ENCODE results near the gene C2orf92. TPM values are rescaled to one million over a fixed set of nuclear protein-coding genes. Genes with fewer than 3 reads are reported as not detected.

Gene C2orf92
- total RNA-seq, 1 experiment from 2014 or later: 3.0 TPM

DNA sequence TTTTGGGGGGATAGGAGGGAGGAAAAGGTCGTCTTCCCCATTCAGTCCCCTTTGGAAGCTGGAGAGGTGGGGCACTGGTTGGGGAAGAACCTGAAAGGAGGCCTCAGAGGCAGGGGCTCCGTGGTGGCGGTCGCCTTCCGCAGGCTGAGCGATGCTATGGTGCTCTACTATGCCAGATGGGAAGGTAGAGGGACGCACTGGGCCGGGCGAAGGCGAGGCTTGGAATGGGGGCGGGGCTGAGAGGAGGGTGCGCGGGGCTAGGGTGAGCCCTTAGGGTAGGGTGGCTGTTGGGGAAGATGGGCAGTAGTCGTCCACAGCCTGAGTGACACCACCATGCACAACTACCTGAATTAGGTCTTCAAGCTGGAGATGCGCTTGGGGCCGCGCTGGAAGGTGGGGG is 55.0 kb downstream of the C2orf92 start:
- ChIA-PET POLR2A (ENCODE audit: unreplicated experiment) (no interaction called here), CTCF (no interaction called here)
- no peak overlapping the region for H3K27ac ChIP-seq (ENCODE audit: low read length)
- no peaks in the 10 kb centered on the region for H3K9me2 ChIP-seq (replicated peaks; ENCODE audit: low read length)
- peaks cover 9% of the 10 kb centered on the region for H3K4me1 ChIP-seq (ENCODE audit: insufficient read depth, low read length)
- H4K20me1 ChIP-seq (ENCODE audit: low read length): no peaks in the 10 kb centered on the region
- no peak overlapping the region for H3K4me2 ChIP-seq (ENCODE audit: low read length)
- H3K79me2 ChIP-seq (ENCODE audit: low read length): no peaks in the 10 kb centered on the region
- H2AFZ ChIP-seq (ENCODE audit: low read length): no peak overlapping the region
- no TSS peak for BruUV-seq (replicated peaks)
- no peak for DNase-seq
- no peaks in the 10 kb centered on the region for H3K9me3 ChIP-seq (ENCODE audit: low read length)
- H3K9ac ChIP-seq (ENCODE audit: low read length): no peak overlapping the region
- no peak for ATAC-seq
- no peaks in the 10 kb centered on the region for H3F3A ChIP-seq (ENCODE audit: low read length, unreplicated experiment)
- no peak overlapping the region for H3K4me3 ChIP-seq (ENCODE audit: low read length)
- no peaks in the 10 kb centered on the region for H3K36me3 ChIP-seq (ENCODE audit: low read depth, low read length)
- no peaks in the 10 kb centered on the region for H3K27me3 ChIP-seq (ENCODE audit: low read length)
- intact Hi-C loops (cut with micrococcal nuclease): no loop called here
- TF ChIP-seq EZH2phosphoT487 (IDR thresholded peaks at IDR 0.05; ENCODE audit: borderline replicate concordance, low read length): no peak
- TF ChIP-seq, protein P1, sequence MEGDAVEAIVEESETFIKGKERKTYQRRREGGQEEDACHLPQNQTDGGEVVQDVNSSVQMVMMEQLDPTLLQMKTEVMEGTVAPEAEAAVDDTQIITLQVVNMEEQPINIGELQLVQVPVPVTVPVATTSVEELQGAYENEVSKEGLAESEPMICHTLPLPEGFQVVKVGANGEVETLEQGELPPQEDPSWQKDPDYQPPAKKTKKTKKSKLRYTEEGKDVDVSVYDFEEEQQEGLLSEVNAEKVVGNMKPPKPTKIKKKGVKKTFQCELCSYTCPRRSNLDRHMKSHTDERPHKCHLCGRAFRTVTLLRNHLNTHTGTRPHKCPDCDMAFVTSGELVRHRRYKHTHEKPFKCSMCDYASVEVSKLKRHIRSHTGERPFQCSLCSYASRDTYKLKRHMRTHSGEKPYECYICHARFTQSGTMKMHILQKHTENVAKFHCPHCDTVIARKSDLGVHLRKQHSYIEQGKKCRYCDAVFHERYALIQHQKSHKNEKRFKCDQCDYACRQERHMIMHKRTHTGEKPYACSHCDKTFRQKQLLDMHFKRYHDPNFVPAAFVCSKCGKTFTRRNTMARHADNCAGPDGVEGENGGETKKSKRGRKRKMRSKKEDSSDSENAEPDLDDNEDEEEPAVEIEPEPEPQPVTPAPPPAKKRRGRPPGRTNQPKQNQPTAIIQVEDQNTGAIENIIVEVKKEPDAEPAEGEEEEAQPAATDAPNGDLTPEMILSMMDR (conservative IDR thresholded peaks at IDR 0.05; ENCODE audit: low read depth, low read length): no peak
- TF ChIP-seq EZH2 (IDR thresholded peaks at IDR 0.05; ENCODE audit: low read length, unreplicated experiment): no peak

DNA sequence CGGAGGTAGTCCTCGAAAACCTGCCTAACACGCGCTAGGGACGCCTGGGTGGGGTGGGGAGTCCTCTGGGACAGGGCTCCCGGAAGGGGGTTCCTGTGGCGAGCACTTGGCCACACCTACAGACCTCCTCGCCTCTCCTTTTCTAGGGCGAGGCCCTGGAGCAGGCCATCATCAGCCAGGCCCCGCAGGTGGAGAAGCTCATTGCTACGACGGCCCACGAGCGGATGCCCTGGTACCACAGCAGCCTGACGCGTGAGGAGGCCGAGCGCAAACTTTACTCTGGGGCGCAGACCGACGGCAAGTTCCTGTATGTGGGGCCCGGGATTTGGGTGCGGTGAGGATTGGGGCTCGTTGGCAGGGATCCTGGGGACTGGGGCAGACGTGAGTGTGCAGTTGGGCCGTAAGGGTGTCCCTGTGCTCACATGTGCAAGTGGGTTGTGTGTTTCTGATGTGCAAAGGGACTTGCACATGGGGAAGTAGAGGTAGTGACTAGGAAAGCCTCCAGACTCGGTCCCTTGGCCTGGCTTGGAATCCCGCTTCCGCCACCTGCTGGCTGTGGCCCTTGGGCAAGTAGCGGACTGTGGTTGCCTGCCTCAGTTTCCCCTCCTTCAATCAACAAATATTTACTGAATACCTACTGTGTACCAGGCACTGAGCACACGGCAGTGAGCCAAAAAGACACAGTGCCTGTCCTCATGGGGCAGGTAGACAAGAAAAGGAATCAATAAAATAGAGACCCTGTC is 55.6 kb downstream of the C2orf92 start:
- CTCF ChIA-PET: no interaction called here
- Histone ChIP-seq H2AFZ (ENCODE audit: low read length) (no peak overlapping the region), H3K4me2 (ENCODE audit: low read length) (no peak overlapping the region), H3K27ac (ENCODE audit: low read length) (no peak overlapping the region), H3K9me3 (ENCODE audit: low read length) (no peaks in the 10 kb centered on the region), H3K9ac (ENCODE audit: low read length) (no peak overlapping the region), H3K27me3 (ENCODE audit: low read length) (no peaks in the 10 kb centered on the region), H3K36me3 (ENCODE audit: low read depth, low read length) (no peaks in the 10 kb centered on the region), H3K79me2 (ENCODE audit: low read length) (no peaks in the 10 kb centered on the region), H3K9me2 (replicated peaks; ENCODE audit: low read length) (no peaks in the 10 kb centered on the region), H3K4me1 (ENCODE audit: insufficient read depth, low read length) (peaks cover 9% of the 10 kb centered on the region), H3K4me3 (ENCODE audit: low read length) (no peak overlapping the region), H3F3A (ENCODE audit: low read length, unreplicated experiment) (no peaks in the 10 kb centered on the region), H4K20me1 (ENCODE audit: low read length) (no peaks in the 10 kb centered on the region)
- DNase-seq (no peak), ATAC-seq (no peak)
- TF ChIP-seq EZH2phosphoT487 (IDR thresholded peaks at IDR 0.05; ENCODE audit: borderline replicate concordance, low read length) (no peak), EZH2 (IDR thresholded peaks at IDR 0.05; ENCODE audit: low read length, unreplicated experiment) (no peak)
- TF ChIP-seq, protein P1 (conservative IDR thresholded peaks at IDR 0.05; ENCODE audit: low read depth, low read length): no peak
- POLR2A ChIA-PET (ENCODE audit: unreplicated experiment): no interaction called here
- BruUV-seq (replicated peaks): no TSS peak
- intact Hi-C loops (cut with micrococcal nuclease): no loop called here

DNA sequence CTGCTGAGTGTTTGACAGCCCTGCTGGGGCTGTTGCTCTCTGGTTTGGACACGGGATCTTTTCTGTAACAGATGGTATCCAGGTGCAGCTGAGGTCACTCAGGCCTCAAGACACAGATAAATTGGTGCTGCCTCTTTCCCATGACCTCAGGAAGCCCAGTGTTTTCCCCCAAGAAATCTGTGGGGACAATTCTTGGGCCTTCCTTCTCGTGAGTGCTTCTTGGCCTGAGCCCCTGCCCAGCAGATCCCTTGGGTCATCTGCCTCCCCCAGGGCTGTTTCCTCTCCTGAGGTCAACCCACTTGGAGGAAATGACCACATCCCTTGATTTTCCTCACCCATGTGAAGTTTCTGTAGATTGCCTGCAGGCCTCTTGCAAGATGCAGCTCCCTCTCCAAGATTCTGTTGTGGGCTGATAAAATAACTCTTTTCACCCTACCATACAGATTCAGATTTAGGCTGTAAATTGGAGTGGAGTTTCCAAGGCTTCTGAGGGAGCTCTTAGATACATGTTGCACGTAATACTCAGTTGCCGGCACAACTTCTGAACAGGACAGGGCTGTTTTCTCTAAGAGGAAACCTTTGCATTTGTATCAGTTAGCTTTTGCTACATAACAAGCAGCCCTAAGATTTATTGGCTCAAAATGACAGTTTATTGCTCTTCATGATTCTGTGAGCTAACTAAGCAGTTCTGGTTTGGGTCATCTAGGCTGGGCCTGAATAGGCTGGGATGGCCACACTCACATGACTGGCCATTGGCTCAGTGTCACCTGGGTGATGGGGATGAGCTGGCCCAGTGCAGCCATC is 57.0 kb downstream of the C2orf92 start:
- intact Hi-C loops (cut with micrococcal nuclease): no loop called here

More for the DNA sequence above, 57.0 kb downstream of the C2orf92 start:
- Histone ChIP-seq H3K4me3 (ENCODE audit: low read length) (no peak overlapping the region), H3K36me3 (ENCODE audit: low read depth, low read length) (no peaks in the 10 kb centered on the region), H2AFZ (ENCODE audit: low read length) (no peak overlapping the region), H3K9me2 (replicated peaks; ENCODE audit: low read length) (no peaks in the 10 kb centered on the region), H3F3A (ENCODE audit: low read length, unreplicated experiment) (no peaks in the 10 kb centered on the region), H4K20me1 (ENCODE audit: low read length) (no peaks in the 10 kb centered on the region), H3K4me2 (ENCODE audit: low read length) (no peak overlapping the region), H3K27ac (ENCODE audit: low read length) (no peak overlapping the region), H3K27me3 (ENCODE audit: low read length) (no peaks in the 10 kb centered on the region), H3K4me1 (ENCODE audit: insufficient read depth, low read length) (peaks cover 9% of the 10 kb centered on the region), H3K9me3 (ENCODE audit: low read length) (no peaks in the 10 kb centered on the region), H3K79me2 (ENCODE audit: low read length) (no peaks in the 10 kb centered on the region), H3K9ac (ENCODE audit: low read length) (no peak overlapping the region)
- BruUV-seq (replicated peaks): no TSS peak
- CTCF ChIA-PET: no interaction called here
- POLR2A ChIA-PET (ENCODE audit: unreplicated experiment): no interaction called here
- DNase-seq (no peak), ATAC-seq (no peak)
- TF ChIP-seq, protein P1 (conservative IDR thresholded peaks at IDR 0.05; ENCODE audit: low read depth, low read length): no peak
- no peak for TF ChIP-seq EZH2phosphoT487 (IDR thresholded peaks at IDR 0.05; ENCODE audit: borderline replicate concordance, low read length)
- TF ChIP-seq EZH2 (IDR thresholded peaks at IDR 0.05; ENCODE audit: low read length, unreplicated experiment): no peak
